Spleen (tissue), 7 donors: ENCODE measurements around the gene GNG13.

Experiments
- CTCF ChIP-seq, 11 experiments: fragments of 200-600 bp in 7 of 11; fragments of 450-650 bp in 4 of 11; sonication (generic) in 4 of 11; IDR thresholded peaks in 8 of 11; conservative IDR thresholded peaks in 3 of 11; 1 replicate in 7 of 11; 2 replicates in 4 of 11; pipeline versions ENCODE4 v1.4.0 to v1.8.0; 2016 to 2021; ENCODE audit warnings: antibody characterized with exemption in 11 of 11, inconsistent platforms in 4 of 11, mild to moderate bottlenecking in 1 of 11
- POLR2AphosphoS5 ChIP-seq, 3 donors: sonication (generic); formaldehyde crosslinking; IDR thresholded peaks; one replicate each; pipeline ENCODE4 v1.5.1; 2017; ENCODE audit warnings: antibody characterized with exemption in 3 of 3
- donor health status: DM: no; HTN: no; CAD: no; lungs with moderate emphysema.
- donor health status: DM: no; HTN: no; CAD: no.
- donor health status: DM: no; HTN: no; CAD: no.

GRCh38 chr16:828891-829290 lies 28.4 kb upstream of the GNG13 start:
- TF ChIP-seq CTCF (IDR thresholded peaks at IDR 0.05 in 8 of 11, conservative IDR thresholded peaks at IDR 0.05 in 3 of 11) (no peak), POLR2AphosphoS5 (IDR thresholded peaks at IDR 0.05) (no peak)
